ENCODE results near the gene PALD1. TPM values are rescaled to one million over a fixed set of nuclear protein-coding genes. Genes with fewer than 3 reads are reported as not detected.

The PALD1 gene
- total and polyA plus RNA-seq, 12 donors = 2.0 to 16.2 (median 7.4) TPM

DNA sequence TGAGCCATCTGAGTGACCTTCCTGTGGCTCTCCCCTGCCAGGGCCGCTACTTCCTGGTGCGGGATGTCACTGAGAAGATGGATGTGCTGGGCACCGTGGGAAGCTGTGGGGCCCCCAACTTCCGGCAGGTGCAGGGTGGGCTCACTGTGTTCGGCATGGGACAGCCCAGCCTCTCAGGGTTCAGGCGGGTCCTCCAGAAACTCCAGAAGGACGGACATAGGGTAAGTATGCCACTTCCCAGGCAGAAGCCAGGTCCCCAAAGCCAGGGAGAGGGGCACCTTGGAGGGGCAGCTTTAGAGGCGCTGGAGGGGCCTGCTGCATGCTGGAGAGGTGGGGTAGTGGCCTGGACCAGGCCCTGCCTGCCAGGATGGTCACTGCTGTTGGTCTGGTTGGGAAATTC is 51.3 kb downstream of the PALD1 start:
- intact Hi-C loops (cut with DNase I) = no loop called here
- 66 to 78% (median 71%) methylated on average over 3 to 8 of the region's 8 CpGs for WGBS, 4 donors
- Histone ChIP-seq H3K36me3 (replicated peaks in 1 of 2) (no peaks in the 10 kb centered on the region), H3K9me3 (replicated peaks in 1 of 3) (no peaks in the 10 kb centered on the region), H3K4me1 (replicated peaks in 1 of 2) (no peaks in the 10 kb centered on the region), H3K27me3 (no peaks in the 10 kb centered on the region), H3K27ac (no peak overlapping the region), H3K4me3 (no peak overlapping the region)
- no peak for DNase-seq
- no peak for TF ChIP-seq POLR2A (IDR thresholded peaks at IDR 0.05)
- TF ChIP-seq, protein P1, sequence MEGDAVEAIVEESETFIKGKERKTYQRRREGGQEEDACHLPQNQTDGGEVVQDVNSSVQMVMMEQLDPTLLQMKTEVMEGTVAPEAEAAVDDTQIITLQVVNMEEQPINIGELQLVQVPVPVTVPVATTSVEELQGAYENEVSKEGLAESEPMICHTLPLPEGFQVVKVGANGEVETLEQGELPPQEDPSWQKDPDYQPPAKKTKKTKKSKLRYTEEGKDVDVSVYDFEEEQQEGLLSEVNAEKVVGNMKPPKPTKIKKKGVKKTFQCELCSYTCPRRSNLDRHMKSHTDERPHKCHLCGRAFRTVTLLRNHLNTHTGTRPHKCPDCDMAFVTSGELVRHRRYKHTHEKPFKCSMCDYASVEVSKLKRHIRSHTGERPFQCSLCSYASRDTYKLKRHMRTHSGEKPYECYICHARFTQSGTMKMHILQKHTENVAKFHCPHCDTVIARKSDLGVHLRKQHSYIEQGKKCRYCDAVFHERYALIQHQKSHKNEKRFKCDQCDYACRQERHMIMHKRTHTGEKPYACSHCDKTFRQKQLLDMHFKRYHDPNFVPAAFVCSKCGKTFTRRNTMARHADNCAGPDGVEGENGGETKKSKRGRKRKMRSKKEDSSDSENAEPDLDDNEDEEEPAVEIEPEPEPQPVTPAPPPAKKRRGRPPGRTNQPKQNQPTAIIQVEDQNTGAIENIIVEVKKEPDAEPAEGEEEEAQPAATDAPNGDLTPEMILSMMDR (IDR thresholded peaks at IDR 0.05) = no peak

DNA sequence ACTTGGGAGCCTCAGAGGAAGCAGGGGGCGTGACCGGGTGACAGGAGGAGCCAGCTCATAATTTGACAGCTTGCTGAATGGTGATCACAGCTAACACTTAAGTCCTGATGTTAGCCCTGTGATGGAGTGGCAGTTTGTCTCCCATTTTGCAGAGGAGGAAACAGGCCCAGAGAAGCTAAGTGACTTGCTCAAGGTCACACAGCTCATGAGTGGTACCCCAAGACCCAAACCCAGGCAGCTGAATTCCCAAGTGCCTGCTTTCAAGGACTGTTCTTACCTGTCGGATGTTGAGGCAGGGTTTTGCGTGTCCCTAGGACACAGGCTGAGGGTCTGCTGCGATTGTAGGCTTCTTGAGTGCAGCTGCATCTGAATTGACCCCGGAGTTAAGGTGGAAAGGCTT is 51.7 kb downstream of the PALD1 start:
- H3K9me3 ChIP-seq (replicated peaks in 1 of 3) = no peaks in the 10 kb centered on the region
- no peak overlapping the region for H3K27ac ChIP-seq
- DNase-seq = no peak
- H3K36me3 ChIP-seq (replicated peaks in 1 of 2) = no peaks in the 10 kb centered on the region
- no peaks in the 10 kb centered on the region for H3K27me3 ChIP-seq
- 82 to 95% (median 93%) methylated on average over 2 to 6 of the region's 6 CpGs for WGBS, 4 donors
- H3K4me3 ChIP-seq = no peak overlapping the region
- intact Hi-C loops (cut with DNase I) = no loop called here
- no peaks in the 10 kb centered on the region for H3K4me1 ChIP-seq (replicated peaks in 1 of 2)
- TF ChIP-seq, protein P1 (IDR thresholded peaks at IDR 0.05) = no peak
- TF ChIP-seq POLR2A (IDR thresholded peaks at IDR 0.05) = no peak

DNA sequence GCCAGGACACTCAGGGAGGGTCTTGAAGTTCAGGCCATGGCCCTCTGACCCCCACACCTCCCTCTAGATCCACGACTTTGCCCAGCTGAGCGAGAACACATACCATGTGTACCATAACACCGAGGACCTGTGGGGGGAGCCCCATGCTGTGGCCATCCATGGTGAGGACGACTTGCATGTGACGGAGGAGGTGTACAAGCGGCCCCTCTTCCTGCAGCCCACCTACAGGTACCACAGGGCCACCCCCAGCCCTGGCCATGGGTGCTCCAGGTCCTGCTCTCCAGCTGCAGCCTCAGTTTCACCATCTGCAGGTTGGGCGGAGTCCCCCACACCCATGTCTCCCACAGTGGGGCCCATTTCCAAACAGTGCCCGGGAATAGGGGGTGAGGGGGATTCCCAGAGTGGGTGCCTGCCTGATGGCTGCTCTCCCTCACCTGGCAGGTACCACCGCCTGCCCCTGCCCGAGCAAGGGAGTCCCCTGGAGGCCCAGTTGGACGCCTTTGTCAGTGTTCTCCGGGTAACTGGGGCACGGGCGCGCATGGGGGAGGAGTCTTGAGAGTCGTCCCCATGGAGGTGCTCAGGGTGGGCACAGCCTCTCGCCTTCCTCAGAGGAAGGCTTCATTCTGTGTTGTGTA is 54.1 kb downstream of the PALD1 start:
- H3K4me1 ChIP-seq (replicated peaks in 1 of 2) = no peaks in the 10 kb centered on the region
- H3K36me3 ChIP-seq (replicated peaks in 1 of 2) = no peaks in the 10 kb centered on the region
- no peaks in the 10 kb centered on the region for H3K27me3 ChIP-seq
- intact Hi-C loops (cut with DNase I) = no loop called here
- TF ChIP-seq POLR2A (IDR thresholded peaks at IDR 0.05) = no peak
- TF ChIP-seq, protein P1 (IDR thresholded peaks at IDR 0.05) = no peak
- no peak for DNase-seq
- no peak overlapping the region for H3K4me3 ChIP-seq
- H3K27ac ChIP-seq = no peak overlapping the region
- no peaks in the 10 kb centered on the region for H3K9me3 ChIP-seq (replicated peaks in 1 of 3)
- WGBS, 4 donors = 81 to 92% (median 86%) methylated on average over 3 to 17 of the region's 17 CpGs

DNA sequence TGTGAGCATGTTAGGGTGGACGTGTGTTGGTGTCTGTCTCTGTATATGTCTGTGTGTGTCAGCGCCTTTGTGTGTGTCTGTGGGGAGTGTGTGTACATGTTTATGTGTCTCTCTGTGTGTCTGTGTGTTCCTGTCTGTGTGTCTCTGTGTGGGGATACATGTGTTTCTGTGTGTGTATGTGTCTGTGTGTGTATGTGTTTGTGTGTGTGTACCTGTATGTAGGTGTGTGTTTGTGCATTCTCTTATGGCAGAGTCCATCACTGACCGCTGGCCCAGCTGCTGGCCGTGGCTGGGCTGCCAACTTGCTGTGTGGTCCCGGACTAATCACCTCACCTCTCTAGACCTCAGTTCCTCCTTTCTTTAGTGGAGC is 54.6 kb downstream of the PALD1 start:
- intact Hi-C loops (cut with DNase I) = no loop called here
- WGBS, 4 donors = 83 to 86% (median 85%) methylated on average over 5 of the region's 5 CpGs
- no peak overlapping the region for H3K4me3 ChIP-seq

More for the DNA sequence above, 54.6 kb downstream of the PALD1 start:
- Histone ChIP-seq H3K4me1 (replicated peaks in 1 of 2) (no peaks in the 10 kb centered on the region), H3K27ac (no peak overlapping the region), H3K27me3 (no peaks in the 10 kb centered on the region), H3K36me3 (replicated peaks in 1 of 2) (no peaks in the 10 kb centered on the region), H3K9me3 (replicated peaks in 1 of 3) (no peaks in the 10 kb centered on the region)
- TF ChIP-seq, protein P1 (IDR thresholded peaks at IDR 0.05) = no peak
- no peak for TF ChIP-seq POLR2A (IDR thresholded peaks at IDR 0.05)
- no peak for DNase-seq

Measured in adrenal gland (tissue), 12 donors.